Kidney (tissue), 14 donors: ENCODE results near the gene PATJ. TPM values are rescaled to one million over a fixed set of nuclear protein-coding genes. Genes with fewer than 3 reads are reported as not detected.
"Not testable (repeated sequence)": the region's sequence is repeated elsewhere in the genome, so short reads cannot be mapped to it uniquely, and the experiment has no call there.

Experiments
- DNase-seq, 5 donors: peaks; one replicate each; pipeline ENCODE4 v3.0.0-alpha.2; 2013 to 2020
- FAIRE-seq: peaks from 2 replicates; lab custom pipeline; 2012; peaks lifted over from hg19 to GRCh38; lab: Jason Lieb, UNC
- H3K27ac ChIP-seq, 2 donors: one replicate each; pipeline ENCODE4 v1.7.0; 2013; ENCODE audit warnings: low read depth in 2 of 2, low read length in 2 of 2, inconsistent platforms in 1 of 2
- H3K27me3 ChIP-seq: one replicate; pipeline ENCODE4 v1.7.1; 2013; ENCODE audit warnings: low read length, inconsistent platforms; ENCODE audit not compliant: control insufficient read depth, insufficient read depth
- H3K36me3 ChIP-seq, 3 donors: one replicate each; pipeline versions ENCODE4 v1.7.0 to v1.7.1; 2013; ENCODE audit warnings: low read length in 3 of 3, control low read depth in 1 of 3, inconsistent platforms in 1 of 3; ENCODE audit not compliant: insufficient read depth in 3 of 3, control insufficient read depth in 2 of 3
- H3K4me1 ChIP-seq, 3 donors: one replicate each; pipeline versions ENCODE4 v1.7.0 to v1.7.1; 2013; ENCODE audit warnings: low read length in 3 of 3, inconsistent platforms in 1 of 3, low read depth in 1 of 3; ENCODE audit not compliant: control insufficient read depth in 2 of 3, insufficient read depth in 2 of 3
- H3K4me3 ChIP-seq, 3 donors: one replicate each; pipeline versions ENCODE4 v1.7.0 to v1.8.1; 2013; ENCODE audit warnings: low read length in 3 of 3, control low read depth in 1 of 3, inconsistent platforms in 1 of 3
- H3K9ac ChIP-seq, 3 donors: one replicate each; pipeline versions ENCODE4 v1.7.0 to v1.7.1; 2013; ENCODE audit warnings: low read length in 3 of 3, control low read depth in 1 of 3, inconsistent platforms in 1 of 3
- H3K9me3 ChIP-seq, 3 donors: one replicate each; pipeline versions ENCODE4 v1.7.0 to v1.7.1; 2013; ENCODE audit warnings: low read length in 3 of 3, control low read depth in 1 of 3, inconsistent platforms in 1 of 3; ENCODE audit not compliant: control insufficient read depth in 2 of 3, insufficient read depth in 1 of 3
- intact Hi-C: fragments of 100-400 bp; cut with DNase I; formaldehyde crosslinking; loops from one replicate; pipeline ENCODE4 v1.11.1; 2022
- polyA plus RNA-seq: library from polyadenylated mRNA; stranded (reverse); fragments of 350-450 nt; fragmentation: Illumina TruSeq; extraction: RNeasy Lipid Tissue Mini Kit (QIAGEN cat#74804); gene quantifications from one replicate; pipeline ENCODE4 v1.2.3, GENCODE V29; 2014; ENCODE audit warnings: low read depth, low replicate concordance; ENCODE audit not compliant: insufficient read depth
- total RNA-seq: library from RNA; stranded (reverse); fragmentation: NEBNext Ultra II Directional; extraction: Animal tissue kit (Norgen Biotek cat#: 25700); gene quantifications from one replicate; pipeline ENCODE4 v1.2.1, GENCODE V29; 2021
- TF ChIP-seq, protein P1 (sequence below): IDR thresholded peaks from 3 replicates; pipeline ENCODE4 v1.5.1; 2012; ENCODE audit warnings: mild to moderate bottlenecking, moderate library complexity, borderline replicate concordance; ENCODE audit not compliant: insufficient read depth; ENCODE audit errors: extremely low read depth
- donor health status: control.
- donor health status: control.
- donor health status: control.
- donor health status: control.
- donor health status: control.
- donor health status: DM: yes; HTN: yes; CAD: no.
- donor health status: Normal renal cell carcinoma (clear cell type).

The PATJ gene
- total and polyA plus RNA-seq, 2 donors from 2014 or later, result 44.0 to 98.0 TPM

DNA sequence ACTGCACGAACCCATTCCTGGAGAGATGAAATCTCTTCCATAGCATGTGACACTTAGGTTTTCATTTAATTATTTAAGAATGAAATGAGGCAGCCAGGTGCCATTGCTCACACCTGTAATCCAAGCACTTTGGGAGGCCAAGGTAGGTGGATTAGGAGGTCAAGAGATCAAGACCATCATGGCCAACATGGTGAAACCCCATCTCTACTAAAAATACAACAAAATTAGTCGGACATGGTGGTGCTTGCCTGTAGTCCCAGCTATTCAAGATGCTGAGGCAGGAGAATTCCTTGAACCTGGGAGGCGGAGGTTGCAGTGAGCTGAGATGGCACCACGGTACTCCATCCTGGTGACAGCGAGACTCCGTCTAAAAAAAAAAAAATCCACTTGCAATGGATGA is 470.1 kb downstream of the PATJ start:
- intact Hi-C loops, result no loop called here
- peaks cover 0 to 2% (median 0%) of the 10 kb centered on the region in 3 donors for H3K9me3 ChIP-seq
- no peaks in the 10 kb centered on the region for H3K4me1 ChIP-seq
- DNase-seq (no peak), FAIRE-seq (no peak)
- H3K27ac ChIP-seq, result no peak overlapping the region
- no peak overlapping the region for H3K9ac ChIP-seq
- H3K36me3 ChIP-seq, result no peaks in the 10 kb centered on the region
- TF ChIP-seq, protein P1, sequence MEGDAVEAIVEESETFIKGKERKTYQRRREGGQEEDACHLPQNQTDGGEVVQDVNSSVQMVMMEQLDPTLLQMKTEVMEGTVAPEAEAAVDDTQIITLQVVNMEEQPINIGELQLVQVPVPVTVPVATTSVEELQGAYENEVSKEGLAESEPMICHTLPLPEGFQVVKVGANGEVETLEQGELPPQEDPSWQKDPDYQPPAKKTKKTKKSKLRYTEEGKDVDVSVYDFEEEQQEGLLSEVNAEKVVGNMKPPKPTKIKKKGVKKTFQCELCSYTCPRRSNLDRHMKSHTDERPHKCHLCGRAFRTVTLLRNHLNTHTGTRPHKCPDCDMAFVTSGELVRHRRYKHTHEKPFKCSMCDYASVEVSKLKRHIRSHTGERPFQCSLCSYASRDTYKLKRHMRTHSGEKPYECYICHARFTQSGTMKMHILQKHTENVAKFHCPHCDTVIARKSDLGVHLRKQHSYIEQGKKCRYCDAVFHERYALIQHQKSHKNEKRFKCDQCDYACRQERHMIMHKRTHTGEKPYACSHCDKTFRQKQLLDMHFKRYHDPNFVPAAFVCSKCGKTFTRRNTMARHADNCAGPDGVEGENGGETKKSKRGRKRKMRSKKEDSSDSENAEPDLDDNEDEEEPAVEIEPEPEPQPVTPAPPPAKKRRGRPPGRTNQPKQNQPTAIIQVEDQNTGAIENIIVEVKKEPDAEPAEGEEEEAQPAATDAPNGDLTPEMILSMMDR, result no peak
- no peak overlapping the region for H3K4me3 ChIP-seq
- no peaks in the 10 kb centered on the region for H3K27me3 ChIP-seq

DNA sequence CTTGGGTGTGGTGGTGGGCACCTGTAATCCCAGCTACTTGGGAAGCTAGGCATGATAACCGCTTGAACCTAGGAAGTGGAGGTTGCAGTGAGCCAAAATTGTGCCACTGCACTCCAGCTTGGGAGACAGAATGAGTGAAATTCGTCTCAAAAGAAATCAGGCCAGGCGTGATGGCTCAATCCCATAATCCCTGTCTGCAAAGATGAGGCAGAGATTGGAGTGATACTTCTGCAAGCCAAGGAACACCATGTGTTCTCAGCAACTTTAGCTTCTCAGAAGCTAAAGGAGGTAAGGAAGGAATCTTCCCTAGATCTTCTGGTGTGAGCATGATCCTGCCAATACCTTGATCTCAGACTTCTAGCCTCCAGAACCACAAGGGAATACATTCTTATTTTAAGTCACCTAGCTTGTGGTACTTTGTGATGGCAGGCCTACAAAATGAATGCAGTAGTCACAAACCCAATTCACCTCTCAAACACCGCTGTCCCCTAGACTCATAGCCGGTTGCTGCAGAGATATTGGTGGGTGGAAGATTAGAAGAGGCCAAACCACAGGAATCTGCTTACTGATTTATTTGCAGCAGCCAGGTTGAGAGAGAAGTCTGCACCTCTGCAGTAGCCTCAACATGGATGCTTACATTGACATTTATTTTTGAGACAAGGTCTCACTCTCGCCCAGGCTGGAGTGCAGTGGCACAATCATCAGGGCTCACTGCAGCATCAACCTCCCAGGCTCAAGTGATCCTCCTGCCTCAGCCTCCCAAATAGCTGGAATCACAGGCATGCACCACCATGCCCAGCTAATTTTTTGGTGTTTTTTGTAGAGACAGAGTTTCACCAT is 471.0 kb downstream of the PATJ start:
- Histone ChIP-seq H3K4me3 (no peak overlapping the region), H3K9me3 (peaks cover 0 to 2% (median 0%) of the 10 kb centered on the region in 3 donors), H3K4me1 (no peaks in the 10 kb centered on the region), H3K27ac (no peak overlapping the region), H3K27me3 (no peaks in the 10 kb centered on the region), H3K9ac (no peak overlapping the region), H3K36me3 (no peaks in the 10 kb centered on the region)
- FAIRE-seq, result no peak
- DNase-seq, result no peak
- TF ChIP-seq, protein P1, result no peak
- intact Hi-C loops, result no loop called here

DNA sequence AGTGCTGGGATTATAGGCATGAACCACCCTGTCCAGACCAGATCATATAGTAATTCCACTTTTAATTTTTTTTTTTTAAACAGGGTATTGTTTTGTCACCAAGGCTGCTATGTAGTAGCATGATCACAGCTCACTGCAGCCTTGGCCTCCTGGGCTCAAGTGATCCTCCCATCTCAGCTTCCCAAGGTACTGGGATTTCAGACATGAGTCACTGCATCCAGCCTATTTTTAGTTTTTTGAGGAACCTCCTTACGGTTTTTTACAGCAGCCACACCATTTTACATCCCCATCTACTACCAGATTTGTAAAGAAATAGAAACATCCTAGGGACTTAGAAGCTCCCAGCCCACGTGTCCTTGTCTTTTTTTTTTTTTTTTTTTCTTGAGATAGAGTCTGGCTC is 476.3 kb downstream of the PATJ start:
- intact Hi-C loops, result no loop called here
- Histone ChIP-seq H3K4me1 (no peaks in the 10 kb centered on the region), H3K27ac (no peak overlapping the region), H3K27me3 (no peaks in the 10 kb centered on the region), H3K9me3 (no peaks in the 10 kb centered on the region), H3K4me3 (no peak overlapping the region), H3K36me3 (no peaks in the 10 kb centered on the region), H3K9ac (no peak overlapping the region)
- no peak for DNase-seq
- no peak for FAIRE-seq
- TF ChIP-seq, protein P1, result no peak

DNA sequence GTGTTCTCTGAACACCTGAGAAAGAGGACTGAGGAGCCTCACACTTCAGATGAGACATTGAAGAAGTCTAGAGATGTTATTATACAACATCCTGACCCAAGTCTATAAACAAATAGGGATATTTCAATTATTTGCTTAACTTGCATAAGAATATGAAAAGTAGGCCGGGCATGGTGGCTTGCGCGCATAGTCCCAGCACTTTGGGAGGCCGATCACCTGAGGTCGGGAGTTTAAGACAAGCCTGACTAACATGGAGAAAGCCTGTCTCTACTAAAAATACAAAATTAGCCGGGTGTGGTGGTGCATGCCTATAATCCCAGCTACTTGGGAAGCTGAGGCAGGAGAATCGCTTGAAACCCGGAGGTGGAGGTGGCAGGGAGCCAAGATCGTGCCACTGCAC is 478.2 kb downstream of the PATJ start:
- H3K27me3 ChIP-seq, H3K4me1 ChIP-seq, H3K36me3 ChIP-seq, H3K4me3 ChIP-seq, FAIRE-seq, H3K9me3 ChIP-seq, H3K27ac ChIP-seq, DNase-seq, H3K9ac ChIP-seq, intact Hi-C loops: not testable (repeated sequence)
